CD4-positive, alpha-beta memory T cell (primary cell): Measurements from ENCODE around the gene CADM2. TPM values are rescaled to one million over a fixed set of nuclear protein-coding genes. Genes with fewer than 3 reads are reported as not detected.

Source experiments
- CTCF ChIA-PET: fragments of 350-600 bp; sonication (Branson Sonifier 250); formaldehyde crosslinking; loops from one replicate; lab custom pipeline; 2021; ENCODE audit warnings: inconsistent platforms; ENCODE audit not compliant: partially characterized antibody; lab: Charles Lee
- POLR2A ChIA-PET: fragments of 350-600 bp; sonication (Branson Sonifier 250); formaldehyde crosslinking; loops from one replicate; lab custom pipeline; 2021; ENCODE audit not compliant: partially characterized antibody; lab: Charles Lee
- DNase-seq, 5 donors: peaks; one replicate each; pipeline versions ENCODE4 v3.0.0 to v3.0.0-alpha.2; 2020 to 2022; ENCODE audit warnings: mixed read lengths in 1 of 5
- H3K27ac ChIP-seq: one replicate; pipeline ENCODE4 v1.7.0; 2013; ENCODE audit warnings: low read depth, low read length
- H3K27me3 ChIP-seq: 2 replicates; pipeline ENCODE4 v1.7.0; 2013; ENCODE audit warnings: mild to moderate bottlenecking, low read length, moderate library complexity; ENCODE audit not compliant: insufficient read depth
- H3K36me3 ChIP-seq: 2 replicates; pipeline ENCODE4 v1.7.0; 2013; ENCODE audit warnings: mild to moderate bottlenecking, low read length, moderate library complexity; ENCODE audit not compliant: insufficient read depth
- H3K4me1 ChIP-seq: 2 replicates; pipeline ENCODE4 v1.7.0; 2013; ENCODE audit warnings: mild to moderate bottlenecking, low read length, moderate library complexity; ENCODE audit not compliant: insufficient read depth
- H3K4me3 ChIP-seq, 2 donors: one replicate each; pipeline ENCODE4 v1.7.0; 2013; ENCODE audit warnings: low read length in 2 of 2, mild to moderate bottlenecking in 1 of 2
- H3K9me3 ChIP-seq, 2 donors: one replicate each; pipeline ENCODE4 v1.7.0; 2013; ENCODE audit warnings: low read length in 2 of 2, control low read depth in 1 of 2; ENCODE audit not compliant: control insufficient read depth in 1 of 2
- H3K27ac Mint-ChIP-seq, 7 donors: one replicate each; pipeline ENCODE4 v1.8.0; 2020 to 2021; ENCODE audit warnings: mixed read lengths in 7 of 7, mild to moderate bottlenecking in 6 of 7, inconsistent platforms in 3 of 7, moderate library complexity in 3 of 7
- H3K27me3 Mint-ChIP-seq, 2 donors: one replicate each; pipeline ENCODE4 v1.8.0; 2020 to 2021; ENCODE audit warnings: mixed read lengths in 2 of 2
- H3K36me3 Mint-ChIP-seq, 2 donors: one replicate each; pipeline ENCODE4 v1.8.0; 2020 to 2021; ENCODE audit warnings: mixed read lengths in 2 of 2, inconsistent platforms in 1 of 2, mild to moderate bottlenecking in 1 of 2
- H3K4me1 Mint-ChIP-seq, 4 donors: one replicate each; pipeline ENCODE4 v1.8.0; 2020 to 2021; ENCODE audit warnings: mixed read lengths in 4 of 4, mild to moderate bottlenecking in 1 of 4
- H3K4me3 Mint-ChIP-seq, 8 donors: one replicate each; pipeline ENCODE4 v1.8.0; 2020 to 2021; ENCODE audit warnings: mixed read lengths in 8 of 8, mild to moderate bottlenecking in 7 of 8, moderate library complexity in 6 of 8, inconsistent platforms in 3 of 8
- H3K9me3 Mint-ChIP-seq, 8 donors: one replicate each; pipeline ENCODE4 v1.8.0; 2020 to 2021; ENCODE audit warnings: mixed read lengths in 8 of 8, mild to moderate bottlenecking in 5 of 8, inconsistent platforms in 3 of 8, moderate library complexity in 1 of 8
- intact Hi-C: fragments of 100-400 bp; cut with micrococcal nuclease; formaldehyde crosslinking; loops from one replicate; pipeline ENCODE4 v1.15.1; 2023
- polyA plus RNA-seq, 2 donors: library from polyadenylated mRNA; unstranded; fragments of 300-500 nt; fragmentation: Illumina TruSeq; gene quantifications; one replicate each; pipeline ENCODE4 v1.2.3, GENCODE V29; 2021
- total RNA-seq, 2 experiments: library from RNA; stranded (reverse); gene quantifications; one replicate each; pipeline ENCODE4 v1.2.3, GENCODE V29; 2021

Gene CADM2
- total and polyA plus RNA-seq, 4 experiments from 2014 or later = 0.21 to 0.38 TPM; not detected in 2

DNA sequence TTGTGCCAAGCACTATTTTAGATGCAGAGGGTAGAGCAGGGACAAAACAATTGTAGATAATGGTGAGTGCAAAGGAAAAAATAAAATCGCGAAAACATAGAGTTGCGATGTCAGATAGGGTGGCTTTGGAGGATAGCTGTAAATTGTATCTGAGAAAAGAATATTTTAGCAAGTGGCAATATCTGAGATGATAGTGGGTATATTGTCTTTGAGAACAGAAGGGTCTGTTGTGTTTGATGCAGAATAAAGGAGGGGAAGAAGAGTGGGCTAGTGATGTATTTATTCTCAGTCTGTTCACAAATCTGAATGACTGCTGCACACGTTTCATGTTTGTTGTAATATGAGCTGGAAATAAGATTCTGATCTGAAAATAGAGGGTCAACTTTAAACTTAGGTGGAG lies 396.8 kb downstream of the CADM2 start:
- H3K27me3 ChIP-seq = no peaks in the 10 kb centered on the region
- DNase-seq = no peak
- no peak overlapping the region for H3K4me3 ChIP-seq
- Mint-ChIP-seq H3K36me3 (no peaks in the 10 kb centered on the region), H3K27me3 (no peaks in the 10 kb centered on the region), H3K9me3 (peaks cover 0 to 15% (median 7%) of the 10 kb centered on the region in 8 donors), H3K27ac (no peak overlapping the region), H3K4me3 (no peak overlapping the region), H3K4me1 (no peaks in the 10 kb centered on the region)
- intact Hi-C loops = no loop called here
- H3K36me3 ChIP-seq = no peaks in the 10 kb centered on the region
- CTCF ChIA-PET = no interaction called here
- no peaks in the 10 kb centered on the region for H3K4me1 ChIP-seq
- H3K27ac ChIP-seq = no peak overlapping the region
- POLR2A ChIA-PET = no interaction called here
- H3K9me3 ChIP-seq = no peaks in the 10 kb centered on the region

- Mint-ChIP-seq H3K4me1 (no peaks in the 10 kb centered on the region), H3K9me3 (peaks cover 0 to 18% (median 4%) of the 10 kb centered on the region in 8 donors), H3K36me3 (no peaks in the 10 kb centered on the region), H3K4me3 (no peak overlapping the region), H3K27me3 (no peaks in the 10 kb centered on the region), H3K27ac (no peak overlapping the region)
- no peaks in the 10 kb centered on the region for H3K4me1 ChIP-seq
- CTCF ChIA-PET = no interaction called here
- no peaks in the 10 kb centered on the region for H3K9me3 ChIP-seq
- no peaks in the 10 kb centered on the region for H3K36me3 ChIP-seq
- no peak for DNase-seq
- no peak overlapping the region for H3K4me3 ChIP-seq
- POLR2A ChIA-PET = no interaction called here
- no peaks in the 10 kb centered on the region for H3K27me3 ChIP-seq
- H3K27ac ChIP-seq = no peak overlapping the region
- intact Hi-C loops = no loop called here
These were observed 402.1 kb downstream of the CADM2 start for GRCh38 chr3:85360742-85361387.

GRCh38 chr3:85364296-85364909 lies 405.6 kb downstream of the CADM2 start:
- Mint-ChIP-seq H3K27me3 (no peaks in the 10 kb centered on the region), H3K4me1 (no peaks in the 10 kb centered on the region), H3K27ac (no peak overlapping the region), H3K36me3 (no peaks in the 10 kb centered on the region), H3K4me3 (no peak overlapping the region), H3K9me3 (peaks cover 0 to 11% (median 3%) of the 10 kb centered on the region in 8 donors)
- ChIA-PET CTCF (no interaction called here), POLR2A (no interaction called here)
- H3K27ac ChIP-seq = no peak overlapping the region
- intact Hi-C loops = no loop called here
- H3K9me3 ChIP-seq = no peaks in the 10 kb centered on the region
- no peaks in the 10 kb centered on the region for H3K27me3 ChIP-seq
- no peak overlapping the region for H3K4me3 ChIP-seq
- no peaks in the 10 kb centered on the region for H3K4me1 ChIP-seq
- DNase-seq = no peak
- H3K36me3 ChIP-seq = no peaks in the 10 kb centered on the region

- intact Hi-C loops = no loop called here
- Mint-ChIP-seq H3K9me3 (peaks cover 0 to 19% (median 7%) of the 10 kb centered on the region in 8 donors), H3K4me1 (no peaks in the 10 kb centered on the region), H3K27ac (no peak overlapping the region), H3K36me3 (no peaks in the 10 kb centered on the region), H3K4me3 (no peak overlapping the region), H3K27me3 (no peaks in the 10 kb centered on the region)
- no peak for DNase-seq
- no peaks in the 10 kb centered on the region for H3K4me1 ChIP-seq
- H3K36me3 ChIP-seq = no peaks in the 10 kb centered on the region
- no peaks in the 10 kb centered on the region for H3K27me3 ChIP-seq
- H3K4me3 ChIP-seq = no peak overlapping the region
- POLR2A ChIA-PET = no interaction called here
- CTCF ChIA-PET = no interaction called here
- H3K9me3 ChIP-seq = no peaks in the 10 kb centered on the region
- H3K27ac ChIP-seq = no peak overlapping the region
These were observed 411.6 kb downstream of the CADM2 start for GRCh38 chr3:85370341-85370740.

DNA sequence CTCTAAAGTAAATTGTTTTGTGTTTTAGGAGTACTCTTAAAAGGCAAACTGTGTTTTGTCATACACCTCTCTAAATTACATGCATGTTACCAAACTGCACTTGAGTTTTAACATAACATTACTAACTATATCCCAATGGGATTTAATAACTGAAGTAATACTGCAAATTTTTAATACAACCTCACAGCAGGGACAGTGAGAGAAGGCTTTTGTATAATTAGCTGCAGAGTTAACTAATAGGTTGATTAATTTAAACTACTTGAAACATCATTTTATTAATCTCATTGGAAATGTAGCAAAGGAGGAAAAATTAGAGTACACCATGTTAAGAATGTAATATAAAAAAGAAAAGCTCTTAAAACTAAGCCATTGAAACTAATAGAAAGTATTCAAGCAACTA lies 417.3 kb downstream of the CADM2 start:
- no peaks in the 10 kb centered on the region for H3K27me3 ChIP-seq
- no peaks in the 10 kb centered on the region for H3K36me3 ChIP-seq
- Mint-ChIP-seq H3K9me3 (peaks cover 0 to 15% (median 7%) of the 10 kb centered on the region in 8 donors), H3K4me3 (no peak overlapping the region), H3K27ac (no peak overlapping the region), H3K4me1 (no peaks in the 10 kb centered on the region), H3K36me3 (no peaks in the 10 kb centered on the region), H3K27me3 (no peaks in the 10 kb centered on the region)
- no peaks in the 10 kb centered on the region for H3K4me1 ChIP-seq
- no peak overlapping the region for H3K4me3 ChIP-seq
- H3K9me3 ChIP-seq = no peaks in the 10 kb centered on the region
- no peak overlapping the region for H3K27ac ChIP-seq
- CTCF ChIA-PET = no interaction called here
- intact Hi-C loops = no loop called here
- DNase-seq = no peak
- POLR2A ChIA-PET = no interaction called here

GRCh38 chr3:85377115-85377514 lies 418.3 kb downstream of the CADM2 start:
- H3K4me3 Mint-ChIP-seq = no peak overlapping the region
- H3K36me3 Mint-ChIP-seq = no peaks in the 10 kb centered on the region
- ChIA-PET POLR2A (no interaction called here), CTCF (no interaction called here)
- H3K9me3 Mint-ChIP-seq = peaks cover 0 to 15% (median 7%) of the 10 kb centered on the region in 8 donors
- H3K27ac Mint-ChIP-seq = no peak overlapping the region
- Histone ChIP-seq H3K4me1 (no peaks in the 10 kb centered on the region), H3K4me3 (no peak overlapping the region), H3K9me3 (no peaks in the 10 kb centered on the region), H3K36me3 (no peaks in the 10 kb centered on the region), H3K27ac (no peak overlapping the region), H3K27me3 (no peaks in the 10 kb centered on the region)
- no peak for DNase-seq
- no peaks in the 10 kb centered on the region for H3K4me1 Mint-ChIP-seq
- intact Hi-C loops = no loop called here
- H3K27me3 Mint-ChIP-seq = no peaks in the 10 kb centered on the region

GRCh38 chr3:85384372-85384771 lies 425.6 kb downstream of the CADM2 start:
- H3K9me3 Mint-ChIP-seq = peaks cover 0 to 9% (median 3%) of the 10 kb centered on the region in 8 donors
- no peaks in the 10 kb centered on the region for H3K4me1 ChIP-seq
- intact Hi-C loops = no loop called here
- H3K27me3 ChIP-seq = no peaks in the 10 kb centered on the region
- H3K36me3 ChIP-seq = no peaks in the 10 kb centered on the region
- H3K4me3 Mint-ChIP-seq = no peak overlapping the region
- no peaks in the 10 kb centered on the region for H3K36me3 Mint-ChIP-seq
- H3K27ac Mint-ChIP-seq = no peak overlapping the region
- H3K4me1 Mint-ChIP-seq = no peaks in the 10 kb centered on the region
- no peaks in the 10 kb centered on the region for H3K9me3 ChIP-seq
- ChIA-PET POLR2A (no interaction called here), CTCF (no interaction called here)
- H3K27ac ChIP-seq = no peak overlapping the region
- DNase-seq = no peak
- H3K4me3 ChIP-seq = no peak overlapping the region
- H3K27me3 Mint-ChIP-seq = no peaks in the 10 kb centered on the region
